Stimulated activated CD4-positive, alpha-beta T cell treated with anti-CD3 and anti-CD28 coated beads, Interleukin-12 subunit alpha, Interleukin-12 subunit beta, amount 100 ng/mL, for 4 hours (primary cell): ENCODE measurements around the gene HMCES.

Experiments
- DNase-seq: peaks from one replicate; pipeline ENCODE4 v3.0.0-alpha.2; 2020

HMCES gene

GRCh38 chr3:129305592-129306091 is 27.0 kb downstream of the HMCES start:
- peak; percentile 29 for DNase-seq

- DNase-seq = no peak
Measured at GRCh38 chr3:129308636-129309035, 30.0 kb downstream of the HMCES start.

- DNase-seq = no peak
Measured at GRCh38 chr3:129310111-129311011, 31.7 kb downstream of the HMCES start.

GRCh38 chr3:129311054-129311902 is 32.6 kb downstream of the HMCES start:
- DNase-seq = no peak

- no peak for DNase-seq
Measured at GRCh38 chr3:129312021-129312639, 33.5 kb downstream of the HMCES start.

GRCh38 chr3:129312671-129313414 is 34.2 kb downstream of the HMCES start:
- DNase-seq = no peak

- no peak for DNase-seq
Measured at GRCh38 chr3:129313415-129313664, 34.7 kb downstream of the HMCES start.

GRCh38 chr3:129313665-129314385 is 35.2 kb downstream of the HMCES start:
- DNase-seq = no peak

GRCh38 chr3:129314386-129315222 is 35.9 kb downstream of the HMCES start:
- DNase-seq = peak; percentile 47

- DNase-seq = peak; percentile 25
Measured at GRCh38 chr3:129315223-129315997, 36.7 kb downstream of the HMCES start.

- DNase-seq = no peak
Measured at GRCh38 chr3:129315998-129316247, 37.3 kb downstream of the HMCES start.

- peak; percentile 92 for DNase-seq
Measured at GRCh38 chr3:129316248-129317013, 37.8 kb downstream of the HMCES start.

GRCh38 chr3:129317014-129317771 is 38.5 kb downstream of the HMCES start:
- DNase-seq = no peak

- DNase-seq = no peak
Measured at GRCh38 chr3:129317848-129318247, 39.2 kb downstream of the HMCES start.

GRCh38 chr3:129318921-129319320 is 40.3 kb downstream of the HMCES start:
- no peak for DNase-seq

- DNase-seq = no peak
Measured at GRCh38 chr3:129320261-129320660, 41.6 kb downstream of the HMCES start.

GRCh38 chr3:129320825-129321487 is 42.3 kb downstream of the HMCES start:
- no peak for DNase-seq

GRCh38 chr3:129321887-129322286 is 43.2 kb downstream of the HMCES start:
- no peak for DNase-seq
